ENCODE data around the gene YES1.

DNA sequence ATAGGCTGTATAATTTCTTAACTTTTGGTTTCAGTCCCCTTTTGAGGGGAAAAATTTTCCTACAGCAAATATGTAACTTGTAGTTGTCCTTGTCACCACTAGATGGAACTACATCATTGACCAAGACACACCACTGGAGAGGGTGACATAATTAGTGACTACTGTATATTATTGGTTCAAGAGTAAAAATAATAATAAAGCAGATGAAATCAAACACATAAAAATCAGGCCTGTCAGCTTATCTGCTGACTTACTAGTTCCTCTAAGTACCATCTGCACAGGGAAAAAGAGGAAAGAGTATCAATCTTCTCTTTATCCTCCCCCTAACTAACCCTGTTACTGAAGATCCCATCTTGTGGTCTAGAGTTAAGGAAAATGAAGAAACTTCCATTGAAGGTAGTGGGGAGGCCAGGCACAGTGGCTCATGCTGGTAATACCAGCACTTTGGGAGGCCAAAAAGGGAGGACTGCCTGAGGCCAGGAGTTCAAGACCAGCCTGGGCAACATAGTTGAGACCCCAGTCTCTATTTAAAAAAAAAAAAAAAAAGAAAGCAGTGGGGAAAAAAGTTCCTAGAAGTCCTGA, 70.0 kb downstream of the YES1 start:
- TF ChIP-seq GATA2 (IDR thresholded peaks at IDR 0.05; ENCODE audit: low read depth, low read length), result no peak
- no peak for TF ChIP-seq GATA3 (IDR thresholded peaks at IDR 0.05; ENCODE audit: low read depth, low read length)

Data from SH-SY5Y (cell line).